Suprapubic skin (tissue), 4 donors: ENCODE results near the gene IRX5. TPM values are rescaled to one million over a fixed set of nuclear protein-coding genes. Genes with fewer than 3 reads are reported as not detected.

Experiments used
- DNase-seq, 2 donors: peaks; one replicate each; pipeline ENCODE4 v3.0.0-alpha.2; 2019; ENCODE audit warnings: low spot score in 2 of 2
- H3K27ac ChIP-seq: fragments of 200-600 bp; sonication (generic); one replicate; pipeline ENCODE4 v1.5.1; 2019
- H3K27me3 ChIP-seq: fragments of 200-600 bp; sonication (generic); one replicate; pipeline ENCODE4 v1.5.1; 2019
- H3K36me3 ChIP-seq: fragments of 200-600 bp; sonication (generic); one replicate; pipeline ENCODE4 v1.5.1; 2019
- H3K4me1 ChIP-seq: fragments of 200-600 bp; sonication (generic); one replicate; pipeline ENCODE4 v1.5.1; 2019
- H3K4me3 ChIP-seq: fragments of 200-600 bp; sonication (generic); one replicate; pipeline ENCODE4 v1.5.1; 2019; ENCODE audit warnings: mild to moderate bottlenecking
- H3K9me3 ChIP-seq: fragments of 200-600 bp; sonication (generic); one replicate; pipeline ENCODE4 v1.5.1; 2019
- CTCF ChIP-seq, 2 donors: fragments of 200-600 bp in 1 of 2; fragments of 450-650 bp in 1 of 2; sonication (generic) in 1 of 2; IDR thresholded peaks; one replicate each; pipeline ENCODE4 v1.5.1; 2016 to 2019; ENCODE audit warnings: antibody characterized with exemption in 2 of 2, mild to moderate bottlenecking in 1 of 2, moderate library complexity in 1 of 2
- EP300 ChIP-seq: sonication (generic); formaldehyde crosslinking; IDR thresholded peaks from one replicate; pipeline ENCODE4 v1.6.1; 2017; ENCODE audit warnings: antibody characterized with exemption
- POLR2A ChIP-seq, 2 donors: fragments of 450-650 bp; IDR thresholded peaks; one replicate each; pipeline ENCODE4 v1.6.1; 2017; ENCODE audit warnings: antibody characterized with exemption in 2 of 2, mild to moderate bottlenecking in 2 of 2, moderate library complexity in 2 of 2
- POLR2AphosphoS5 ChIP-seq, 3 donors: sonication (generic); formaldehyde crosslinking; IDR thresholded peaks; one replicate each; pipeline ENCODE4 v1.6.1; 2017; ENCODE audit warnings: antibody characterized with exemption in 3 of 3
- WGBS: methylation state at CpG from one replicate; pipeline ENCODE4 v1.1.5; 2018; 5-methylcytosine and 5-hydroxymethylcytosine counted together
- total RNA-seq, 4 donors: library from RNA; depleted of rRNA; stranded (reverse); fragments of >200 nt; gene quantifications; one replicate each; pipeline ENCODE4 v1.1.0, GENCODE V29; 2016

IRX5 gene
- total RNA-seq, 4 donors from 2014 or later, result 41.3 to 64.8 (median 51.6) TPM

GRCh38 chr16:54942353-54942943 is 11.8 kb downstream of the IRX5 start:
- Histone ChIP-seq H3K36me3 (no peaks in the 10 kb centered on the region), H3K4me3 (no peak overlapping the region), H3K9me3 (no peaks in the 10 kb centered on the region), H3K4me1 (peaks cover 30% of the 10 kb centered on the region), H3K27me3 (peaks cover 9% of the 10 kb centered on the region), H3K27ac (peak overlapping the region; percentile 29)
- WGBS, result 100% methylated on average over 2 of the region's 2 CpGs
- TF ChIP-seq POLR2A (IDR thresholded peaks at IDR 0.05), result no peak
- no peak for TF ChIP-seq POLR2AphosphoS5 (IDR thresholded peaks at IDR 0.05)
- no peak for TF ChIP-seq CTCF (IDR thresholded peaks at IDR 0.05)
- TF ChIP-seq EP300, result no peak
- no peak for DNase-seq

GRCh38 chr16:54944002-54944401 is 13.3 kb downstream of the IRX5 start:
- WGBS, result 69% methylated on average over 1 of the region's 1 CpG
- Histone ChIP-seq H3K9me3 (no peaks in the 10 kb centered on the region), H3K4me1 (peaks cover 25% of the 10 kb centered on the region), H3K36me3 (no peaks in the 10 kb centered on the region), H3K27me3 (peaks cover 9% of the 10 kb centered on the region), H3K4me3 (no peak overlapping the region), H3K27ac (no peak overlapping the region)
- DNase-seq, result no peak
- TF ChIP-seq CTCF (IDR thresholded peaks at IDR 0.05), result no peak
- no peak for TF ChIP-seq EP300
- no peak for TF ChIP-seq POLR2AphosphoS5 (IDR thresholded peaks at IDR 0.05)
- no peak for TF ChIP-seq POLR2A (IDR thresholded peaks at IDR 0.05)

GRCh38 chr16:54945063-54945462 is 14.4 kb downstream of the IRX5 start:
- no peaks in the 10 kb centered on the region for H3K9me3 ChIP-seq
- peaks cover under 1% of the 10 kb centered on the region for H3K27me3 ChIP-seq
- no peak overlapping the region for H3K4me3 ChIP-seq
- TF ChIP-seq POLR2AphosphoS5 (IDR thresholded peaks at IDR 0.05), result no peak
- TF ChIP-seq CTCF (IDR thresholded peaks at IDR 0.05), result no peak
- TF ChIP-seq POLR2A (IDR thresholded peaks at IDR 0.05), result no peak
- TF ChIP-seq EP300, result no peak
- peaks cover 22% of the 10 kb centered on the region for H3K4me1 ChIP-seq
- H3K27ac ChIP-seq, result no peak overlapping the region
- DNase-seq, result no peak
- 80% methylated on average over 7 of the region's 7 CpGs for WGBS
- H3K36me3 ChIP-seq, result no peaks in the 10 kb centered on the region

- H3K27ac ChIP-seq, result peak overlapping the region; percentile 56
Observed at GRCh38 chr16:54946909-54947308, 16.2 kb downstream of the IRX5 start.

GRCh38 chr16:54947616-54948015 is 17.0 kb downstream of the IRX5 start:
- Histone ChIP-seq H3K27ac (no peak overlapping the region), H3K4me3 (no peak overlapping the region), H3K4me1 (peaks cover 22% of the 10 kb centered on the region), H3K36me3 (no peaks in the 10 kb centered on the region), H3K9me3 (no peaks in the 10 kb centered on the region), H3K27me3 (no peaks in the 10 kb centered on the region)
- TF ChIP-seq EP300, result no peak
- no peak for TF ChIP-seq POLR2AphosphoS5 (IDR thresholded peaks at IDR 0.05)
- no peak for TF ChIP-seq POLR2A (IDR thresholded peaks at IDR 0.05)
- TF ChIP-seq CTCF (IDR thresholded peaks at IDR 0.05), result no peak
- 84% methylated on average over 3 of the region's 3 CpGs for WGBS
- no peak for DNase-seq

More at GRCh38 chr16:54946909-54947308, 16.2 kb downstream of the IRX5 start:
- H3K4me3 ChIP-seq, result no peak overlapping the region
- DNase-seq, result no peak
- 40% methylated on average over 3 of the region's 3 CpGs for WGBS
- TF ChIP-seq CTCF (IDR thresholded peaks at IDR 0.05) (no peak), EP300 (no peak), POLR2AphosphoS5 (IDR thresholded peaks at IDR 0.05) (no peak), POLR2A (IDR thresholded peaks at IDR 0.05) (no peak)
- H3K9me3 ChIP-seq, result no peaks in the 10 kb centered on the region
- H3K27me3 ChIP-seq, result no peaks in the 10 kb centered on the region
- H3K36me3 ChIP-seq, result no peaks in the 10 kb centered on the region
- H3K4me1 ChIP-seq, result peaks cover 22% of the 10 kb centered on the region
